Endothelial cell of umbilical vein (primary cell): ENCODE measurements around the gene ERCC2. TPM values are rescaled to one million over a fixed set of nuclear protein-coding genes. Genes with fewer than 3 reads are reported as not detected.

Experiments
- BruUV-seq: library from RNA; stranded (reverse); fragments of 400-500 nt; replicated peaks from 2 replicates; lab custom pipeline; 2021; lab: Mats Ljungman, UMichigan
- CTCF ChIA-PET: fragments of 300-600, 350-600 bp; sonication (Branson Sonifier 250); formaldehyde crosslinking; loops from one replicate; lab custom pipeline; 2021; ENCODE audit warnings: antibody characterized with exemption, inconsistent platforms; lab: Charles Lee
- POLR2A ChIA-PET: fragments of 300-600, 350-600 bp; sonication (Branson Sonifier 250); formaldehyde crosslinking; loops from one replicate; lab custom pipeline; 2021; ENCODE audit warnings: antibody characterized with exemption, inconsistent platforms; lab: Charles Lee
- DNase-seq: peaks from one replicate; pipeline ENCODE4 v3.0.0-alpha.2; 2011; ENCODE audit warnings: low read depth, low spot score
- FAIRE-seq: peaks from 2 replicates; lab custom pipeline; 2011; peaks lifted over from hg19 to GRCh38; lab: Jason Lieb, UNC
- H2AFZ ChIP-seq: 2 replicates; pipeline ENCODE4 v1.6.0; 2012; ENCODE audit warnings: low read depth, low read length, control low read depth, inconsistent platforms
- H3K27ac ChIP-seq: 2 replicates; pipeline ENCODE4 v1.5.1; 2011; ENCODE audit warnings: low read depth, mild to moderate bottlenecking, control low read depth, low read length, moderate library complexity; ENCODE audit not compliant: insufficient read depth
- H3K27me3 ChIP-seq, 2 experiments: 2 replicates each; pipeline versions ENCODE4 v1.6.0 to v1.6.1; 2011; ENCODE audit warnings: low read length in 2 of 2, mixed read lengths in 1 of 2; ENCODE audit not compliant: control insufficient read depth in 2 of 2, insufficient read depth in 2 of 2
- H3K36me3 ChIP-seq, 2 experiments: 2 replicates in 1 of 2; 3 replicates in 1 of 2; pipeline ENCODE4 v1.5.1; 2011; ENCODE audit warnings: low read length in 2 of 2, mild to moderate bottlenecking in 1 of 2, moderate library complexity in 1 of 2; ENCODE audit not compliant: control insufficient read depth in 2 of 2, insufficient read depth in 2 of 2; ENCODE audit errors: extremely low read depth in 1 of 2
- H3K4me1 ChIP-seq: 3 replicates; pipeline ENCODE4 v1.5.1; 2011; ENCODE audit warnings: mild to moderate bottlenecking, low read length; ENCODE audit not compliant: control insufficient read depth, insufficient read depth; ENCODE audit errors: extremely low read depth
- H3K4me2 ChIP-seq: 2 replicates; pipeline ENCODE4 v1.6.1; 2011; ENCODE audit warnings: low read length, control low read depth, mixed read lengths; ENCODE audit not compliant: insufficient read depth
- H3K4me3 ChIP-seq, 3 experiments: fragments of 200-600 bp in 1 of 3; sonication (generic), shearing (Covaris generic) in 1 of 3; replicated peaks in 1 of 3; 2 replicates each; pipeline ENCODE4 v1.5.1; 2011 to 2016; ENCODE audit warnings: control low read depth in 3 of 3, low read length in 3 of 3, mild to moderate bottlenecking in 2 of 3, inconsistent platforms in 1 of 3, low read depth in 1 of 3, moderate library complexity in 1 of 3; ENCODE audit not compliant: insufficient read depth in 1 of 3
- H3K79me2 ChIP-seq: 2 replicates; pipeline ENCODE4 v1.6.0; 2012; ENCODE audit warnings: low read length, inconsistent platforms; ENCODE audit not compliant: control insufficient read depth, insufficient read depth
- H3K9ac ChIP-seq: replicated peaks from 2 replicates; pipeline ENCODE3; 2011; ENCODE audit warnings: low read length, control low read depth; ENCODE audit not compliant: insufficient read depth; ENCODE audit errors: extremely low read depth
- H3K9me1 ChIP-seq: replicated peaks from 3 replicates; pipeline ENCODE4 v1.6.0; 2011; ENCODE audit warnings: mild to moderate bottlenecking, low read length; ENCODE audit not compliant: control insufficient read depth, insufficient read depth; ENCODE audit errors: extremely low read depth
- H3K9me3 ChIP-seq: replicated peaks from 2 replicates; pipeline ENCODE4 v1.5.1; 2012; ENCODE audit warnings: low read length, inconsistent platforms; ENCODE audit not compliant: control insufficient read depth, insufficient read depth
- H4K20me1 ChIP-seq: replicated peaks from 2 replicates; pipeline ENCODE3; 2011; ENCODE audit warnings: mild to moderate bottlenecking, low read length; ENCODE audit not compliant: control insufficient read depth, insufficient read depth; ENCODE audit errors: extremely low read depth
- EZH2 ChIP-seq: IDR thresholded peaks from 2 replicates; pipeline ENCODE4 v1.6.1; 2012; ENCODE audit warnings: borderline replicate concordance, low read depth, mild to moderate bottlenecking, moderate library complexity, low read length, inconsistent platforms; ENCODE audit not compliant: severe bottlenecking
- FOS ChIP-seq: IDR thresholded peaks from 2 replicates; pipeline ENCODE4 v1.6.1; 2011; ENCODE audit warnings: mild to moderate bottlenecking, low read length, moderate library complexity, borderline replicate concordance; ENCODE audit not compliant: insufficient read depth
- GATA2 ChIP-seq: IDR thresholded peaks from 2 replicates; pipeline ENCODE4 v1.7.0; 2011; ENCODE audit warnings: low read depth, mild to moderate bottlenecking, moderate library complexity, mixed read lengths, low read length; ENCODE audit not compliant: insufficient read length, insufficient read depth
- JUN ChIP-seq: IDR thresholded peaks from 2 replicates; pipeline ENCODE4 v1.6.1; 2011; ENCODE audit warnings: borderline replicate concordance, low read depth; ENCODE audit not compliant: insufficient read length, insufficient read depth
- MYC ChIP-seq: IDR thresholded peaks from one replicate; pipeline ENCODE4 v1.6.1; 2011; ENCODE audit warnings: mild to moderate bottlenecking, low read depth, low read length
- POLR2A ChIP-seq: IDR thresholded peaks from 2 replicates; pipeline ENCODE4 v1.6.1; 2012; ENCODE audit warnings: low read depth, mild to moderate bottlenecking, control low read depth, low read length
- POLR2AphosphoS5 ChIP-seq: IDR thresholded peaks from 2 replicates; pipeline ENCODE4 v1.6.1; 2012; ENCODE audit warnings: low read depth, mild to moderate bottlenecking, control low read depth, low read length, moderate library complexity; ENCODE audit not compliant: insufficient read depth
- dilution Hi-C: fragments of 300-500 bp; cut with MboI; formaldehyde crosslinking; loops from one replicate; pipeline ENCODE4 v1.15.0; 2019; ENCODE audit warnings: low sequenced_read_pairs; ENCODE audit not compliant: extremely low pct_ligation_motif_present
- intact Hi-C: fragments of 100-400 bp; cut with micrococcal nuclease; formaldehyde crosslinking; loops from one replicate; pipeline ENCODE4 v1.10.0; 2022
- polyA plus RNA-seq, 4 experiments: library from polyadenylated mRNA; depleted of rRNA in 3 of 4; stranded (reverse) in 3 of 4; unstranded in 1 of 4; fragments of >200 nt; gene quantifications; 2 replicates each; pipeline versions ENCODE4 v1.2.1 to v1.2.3, GENCODE V29; 2011 to 2012; ENCODE audit warnings: missing spikeins in 1 of 4
- total RNA-seq: library from RNA; stranded (reverse); gene quantifications from 2 replicates; pipeline ENCODE4 v1.2.3, GENCODE V29; 2021
- TF ChIP-seq, protein P1 (sequence below), 2 donors: IDR thresholded peaks; 1 replicate in 1 of 2; 2 replicates in 1 of 2; pipeline ENCODE4 v1.5.1; 2011; ENCODE audit warnings: low read length in 2 of 2, mild to moderate bottlenecking in 2 of 2, moderate library complexity in 2 of 2, control low read depth in 1 of 2, inconsistent platforms in 1 of 2, low read depth in 1 of 2; ENCODE audit not compliant: insufficient read depth in 1 of 2; ENCODE audit errors: extremely low read depth in 1 of 2
- TF ChIP-seq, protein P2 (sequence below): IDR thresholded peaks from 2 replicates; pipeline ENCODE4 v1.6.1; 2011; ENCODE audit not compliant: insufficient read depth, insufficient read length

Gene ERCC2
- total and polyA plus RNA-seq, 2 donors (not counting 3 experiments of a cell fraction or from before 2014, with no cell fraction given), result 59.9 to 61.8 TPM

DNA sequence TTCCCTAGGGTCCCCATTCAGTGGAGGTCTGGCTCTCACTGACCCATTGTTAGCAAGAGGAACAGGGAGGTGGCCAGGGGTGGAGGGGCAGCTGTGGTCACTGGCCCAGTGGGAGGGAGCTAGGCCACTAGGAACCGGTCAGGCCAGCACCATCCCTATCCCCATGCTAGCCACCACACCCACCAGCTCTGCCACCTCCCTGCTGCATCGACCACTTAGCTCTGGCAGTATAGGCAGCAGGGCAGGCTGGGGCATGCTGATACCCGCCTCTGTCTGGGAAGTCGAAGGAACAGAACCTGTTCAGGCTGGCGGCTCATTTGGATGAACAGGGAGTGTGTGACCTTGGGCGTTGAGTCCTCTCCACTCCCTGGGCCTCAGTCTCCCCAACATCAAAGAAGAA is 29.8 kb upstream of the ERCC2 start:
- Histone ChIP-seq H3K4me1 (peaks cover 25% of the 10 kb centered on the region), H3K79me2 (peaks cover 41% of the 10 kb centered on the region), H3K27ac (no peak overlapping the region), H3K9ac (no peak overlapping the region), H3K9me1 (no peaks in the 10 kb centered on the region), H3K4me3 (no peak overlapping the region), H3K36me3 (peaks cover 2 to 8% of the 10 kb centered on the region in 2 experiments), H2AFZ (no peak overlapping the region), H3K4me2 (no peak overlapping the region), H3K9me3 (no peaks in the 10 kb centered on the region), H4K20me1 (no peaks in the 10 kb centered on the region), H3K27me3 (no peaks in the 10 kb centered on the region)
- intact Hi-C loops (no loop called here), dilution Hi-C loops (no loop called here)
- ChIA-PET POLR2A (no interaction called here), CTCF (interaction anchor here (0.8 to 6.6 kb wide), 2 partner anchors 24 to 39 kb away, joined by 3 to 61 read pairs; partner anchors contain the start of gene ERCC1)
- FAIRE-seq (no peak), DNase-seq (no peak)
- BruUV-seq, result no TSS peak
- no peak for TF ChIP-seq MYC
- TF ChIP-seq EZH2, result no peak
- TF ChIP-seq JUN, result no peak
- no peak for TF ChIP-seq POLR2A
- TF ChIP-seq, protein P1, sequence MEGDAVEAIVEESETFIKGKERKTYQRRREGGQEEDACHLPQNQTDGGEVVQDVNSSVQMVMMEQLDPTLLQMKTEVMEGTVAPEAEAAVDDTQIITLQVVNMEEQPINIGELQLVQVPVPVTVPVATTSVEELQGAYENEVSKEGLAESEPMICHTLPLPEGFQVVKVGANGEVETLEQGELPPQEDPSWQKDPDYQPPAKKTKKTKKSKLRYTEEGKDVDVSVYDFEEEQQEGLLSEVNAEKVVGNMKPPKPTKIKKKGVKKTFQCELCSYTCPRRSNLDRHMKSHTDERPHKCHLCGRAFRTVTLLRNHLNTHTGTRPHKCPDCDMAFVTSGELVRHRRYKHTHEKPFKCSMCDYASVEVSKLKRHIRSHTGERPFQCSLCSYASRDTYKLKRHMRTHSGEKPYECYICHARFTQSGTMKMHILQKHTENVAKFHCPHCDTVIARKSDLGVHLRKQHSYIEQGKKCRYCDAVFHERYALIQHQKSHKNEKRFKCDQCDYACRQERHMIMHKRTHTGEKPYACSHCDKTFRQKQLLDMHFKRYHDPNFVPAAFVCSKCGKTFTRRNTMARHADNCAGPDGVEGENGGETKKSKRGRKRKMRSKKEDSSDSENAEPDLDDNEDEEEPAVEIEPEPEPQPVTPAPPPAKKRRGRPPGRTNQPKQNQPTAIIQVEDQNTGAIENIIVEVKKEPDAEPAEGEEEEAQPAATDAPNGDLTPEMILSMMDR (IDR thresholded peaks at IDR 0.05; ENCODE audit: extremely low read depth in 1 of 2, insufficient read depth in 1 of 2, low read depth in 1 of 2, low read length in 2 of 2), result no peak
- no peak for TF ChIP-seq GATA2
- TF ChIP-seq, protein P2, sequence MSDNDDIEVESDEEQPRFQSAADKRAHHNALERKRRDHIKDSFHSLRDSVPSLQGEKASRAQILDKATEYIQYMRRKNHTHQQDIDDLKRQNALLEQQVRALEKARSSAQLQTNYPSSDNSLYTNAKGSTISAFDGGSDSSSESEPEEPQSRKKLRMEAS, result no peak
- TF ChIP-seq POLR2AphosphoS5, result no peak
- TF ChIP-seq FOS, result no peak
